Measurements from ENCODE around the gene TSPAN3. TPM values are rescaled to one million over a fixed set of nuclear protein-coding genes. Genes with fewer than 3 reads are reported as not detected.

TSPAN3 gene
- total RNA-seq, result 170 and 191 TPM in 2 replicates

DNA sequence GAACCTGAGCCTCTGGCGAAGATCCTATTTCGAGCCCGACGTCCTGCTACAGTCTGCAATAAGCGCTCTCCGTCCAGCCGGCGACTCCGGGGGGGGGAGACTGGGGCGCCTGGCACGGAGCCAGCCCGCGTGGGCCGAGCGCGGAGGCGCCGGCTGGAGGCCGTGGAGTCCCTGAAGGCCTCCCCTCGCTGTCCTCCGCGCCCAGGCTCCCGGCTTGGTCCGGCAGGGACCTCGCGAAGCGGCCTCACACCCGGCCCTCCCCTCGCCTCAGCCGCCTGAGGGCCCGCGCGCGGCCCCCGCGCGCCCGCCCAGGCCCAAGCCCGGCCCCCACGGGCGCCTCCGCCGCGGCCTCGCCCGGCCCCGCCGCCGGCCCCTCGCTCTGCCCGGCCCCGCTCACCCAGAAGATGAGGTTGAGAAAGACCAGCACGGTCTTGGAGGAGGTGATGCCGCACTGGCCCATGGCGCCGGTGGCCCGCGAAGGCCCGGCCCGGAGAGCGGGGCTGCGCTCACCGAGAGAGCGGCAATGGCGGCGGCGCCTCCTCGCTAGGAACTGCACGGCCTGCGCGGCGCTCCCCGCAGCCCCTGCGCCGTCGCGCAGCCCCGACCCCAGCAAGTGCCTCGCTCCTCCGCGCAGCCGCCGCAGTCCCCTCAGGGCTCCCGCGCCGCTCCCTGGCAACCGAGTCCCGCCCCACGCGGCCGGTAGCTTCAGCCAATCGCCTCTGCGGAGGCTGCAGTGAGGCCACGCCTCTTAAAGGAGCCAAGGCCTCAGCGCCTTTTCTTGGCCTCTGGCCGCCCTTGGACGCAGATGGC lies at the start of gene TSPAN3:
Gene TSPAN3, minus strand, starts transcription at position 615 of the 810 bp plus-strand sequence. Its CDS starts 155 bp downstream, at position 460.

DNA sequence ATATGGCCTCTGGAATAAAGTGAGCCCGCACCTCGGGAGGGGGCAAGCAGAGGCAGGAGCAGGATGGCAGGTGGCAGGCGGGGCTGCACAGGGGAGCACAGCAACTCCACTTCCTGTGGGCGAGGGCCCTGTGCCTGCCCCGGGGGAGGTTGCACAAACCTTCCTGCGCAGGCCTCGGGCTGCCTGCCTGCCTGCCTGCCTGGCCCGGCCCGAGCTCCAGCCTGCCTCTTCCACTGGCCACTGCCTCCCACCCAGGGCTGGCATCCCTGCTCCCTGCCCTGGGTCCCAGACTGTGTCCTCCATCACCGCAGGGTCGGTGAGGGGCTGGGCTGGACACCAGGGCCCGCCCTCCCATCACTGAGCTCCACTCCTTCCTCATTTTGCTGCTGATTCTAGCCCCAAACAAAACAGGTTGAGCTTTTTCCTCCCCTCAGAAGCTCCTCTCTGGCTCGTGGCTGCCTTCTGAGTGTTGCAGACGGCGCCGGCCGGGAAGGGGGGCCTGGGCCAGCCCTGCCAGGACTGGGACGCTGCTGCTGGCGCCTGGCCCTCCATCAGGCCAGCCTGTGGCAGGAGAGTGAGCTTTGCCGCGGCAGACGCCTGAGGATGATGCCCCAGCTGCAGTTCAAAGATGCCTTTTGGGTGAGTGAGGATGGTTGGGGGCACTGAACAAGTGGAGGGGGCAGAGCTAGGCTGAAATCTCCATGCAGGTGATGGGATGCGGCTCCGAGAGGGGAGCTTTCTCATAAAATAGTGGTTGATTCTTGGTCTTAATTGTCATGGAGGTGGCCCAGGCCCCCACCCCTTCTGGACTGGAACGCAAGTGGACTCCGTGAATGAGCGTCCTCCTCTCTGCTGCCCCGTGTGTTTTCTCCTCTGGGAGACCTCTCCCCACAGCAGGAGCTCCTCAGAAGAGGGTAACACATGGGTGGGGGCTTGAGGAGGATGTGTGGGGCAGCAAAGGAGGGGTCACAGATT lies 75.7 kb downstream of the TSPAN3 start, which contains the start of gene PSTPIP1:
Gene PSTPIP1, plus strand, starts transcription at position 156 of the 975 bp plus-strand sequence. Its CDS starts 448 bp downstream, at position 604.

Other genes starting within 250 kb of the TSPAN3 start
- 6.6 and 9.2 TPM in 2 replicates for gene SCAPER, start 165.8 kb downstream of the TSPAN3 start, total RNA-seq
- 47.1 and 47.8 TPM in 2 replicates for gene RCN2, start 139.4 kb downstream of the TSPAN3 start, total RNA-seq
- not detected in 2 replicates for gene PSTPIP1, start 76.0 kb downstream of the TSPAN3 start, total RNA-seq

All from placental pericyte (primary cell).